ENCODE measurements around the gene FAM83F.

The FAM83F gene

DNA sequence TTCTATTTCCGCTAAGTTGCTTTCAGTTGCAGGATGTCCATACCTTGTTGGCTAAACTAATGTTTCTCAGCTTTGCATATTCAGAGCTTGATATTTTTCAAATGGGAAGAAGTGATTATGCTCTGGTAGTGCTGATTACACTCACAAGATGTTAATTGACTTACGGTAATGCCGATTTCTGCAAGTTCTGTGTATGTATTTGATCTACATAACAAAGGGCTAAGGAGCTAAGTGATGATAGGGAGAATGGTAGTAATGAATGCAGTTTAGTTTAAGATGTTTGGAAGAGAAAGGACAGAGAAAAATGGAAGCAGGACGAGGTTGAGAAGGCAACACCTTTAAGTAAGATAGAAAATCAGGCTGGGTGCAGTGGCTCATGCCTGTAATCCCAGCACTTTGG, 61.4 kb downstream of the FAM83F start:
- no peak overlapping the region for H3K4me3 ChIP-seq (ENCODE audit: low read depth, low read length)

DNA sequence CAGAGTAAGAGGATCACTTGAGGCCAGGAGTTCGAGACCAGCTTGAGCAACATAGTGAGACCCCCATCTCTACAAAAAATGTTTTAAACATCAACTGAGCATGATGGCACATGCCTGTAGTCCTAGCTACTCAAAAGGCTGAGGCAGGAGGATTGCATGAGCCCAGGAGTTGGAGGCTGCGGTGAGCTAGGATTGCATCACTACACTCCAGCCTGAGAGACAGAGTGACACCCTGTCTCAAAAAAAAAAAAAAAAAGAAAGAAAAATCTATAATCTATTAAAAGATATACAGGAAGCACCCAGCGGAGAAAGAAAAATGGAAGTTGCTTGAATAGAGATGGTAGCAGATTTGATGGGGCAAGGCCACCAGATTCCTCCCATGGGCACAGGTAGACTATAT, 61.8 kb downstream of the FAM83F start:
- H3K4me3 ChIP-seq (ENCODE audit: low read depth, low read length): no peak overlapping the region

DNA sequence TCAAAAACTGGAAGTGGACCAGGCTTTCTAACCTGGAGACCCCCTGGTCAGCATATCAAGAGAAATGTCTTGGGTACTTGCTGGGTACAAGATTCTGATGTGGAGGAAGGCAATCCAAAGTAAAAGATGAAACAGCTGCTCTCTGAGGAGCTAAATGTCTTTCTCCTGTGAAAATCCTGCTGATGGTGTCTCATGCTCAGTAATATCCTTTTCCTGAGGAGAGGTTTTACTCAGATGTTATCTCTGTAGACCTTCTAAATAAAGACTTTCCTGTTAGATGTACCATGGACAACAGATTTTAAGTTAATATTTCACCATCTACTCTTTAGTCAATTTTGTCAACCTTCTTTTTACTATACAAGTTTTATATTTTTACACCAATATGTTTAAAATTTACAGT, 62.9 kb downstream of the FAM83F start:
- H3K4me3 ChIP-seq (ENCODE audit: low read depth, low read length): no peak overlapping the region

DNA sequence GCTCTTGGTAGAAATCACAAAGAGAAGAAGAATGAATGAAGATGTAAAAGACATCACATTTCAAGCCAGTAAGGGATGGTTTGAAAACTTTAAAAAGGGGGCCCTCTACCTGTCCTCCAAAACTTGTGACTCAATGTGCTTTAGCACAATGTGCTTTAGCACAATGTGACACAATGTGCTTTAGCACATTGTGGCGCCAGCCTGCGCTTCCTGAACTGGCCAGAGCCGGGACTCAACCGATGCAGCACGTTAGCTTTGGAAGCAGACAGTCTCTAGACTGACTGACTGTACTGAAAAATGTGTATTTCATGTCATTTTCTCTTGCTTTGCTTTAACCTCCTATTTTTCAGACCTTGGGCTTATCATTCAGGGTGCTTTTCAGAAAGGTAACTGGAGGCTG, 63.5 kb downstream of the FAM83F start:
- no peak overlapping the region for H3K4me3 ChIP-seq (ENCODE audit: low read depth, low read length)

- H3K4me3 ChIP-seq (ENCODE audit: low read depth, low read length): no peak overlapping the region
Observed at GRCh38 chr22:40065981-40066380, 71.2 kb downstream of the FAM83F start.

DNA sequence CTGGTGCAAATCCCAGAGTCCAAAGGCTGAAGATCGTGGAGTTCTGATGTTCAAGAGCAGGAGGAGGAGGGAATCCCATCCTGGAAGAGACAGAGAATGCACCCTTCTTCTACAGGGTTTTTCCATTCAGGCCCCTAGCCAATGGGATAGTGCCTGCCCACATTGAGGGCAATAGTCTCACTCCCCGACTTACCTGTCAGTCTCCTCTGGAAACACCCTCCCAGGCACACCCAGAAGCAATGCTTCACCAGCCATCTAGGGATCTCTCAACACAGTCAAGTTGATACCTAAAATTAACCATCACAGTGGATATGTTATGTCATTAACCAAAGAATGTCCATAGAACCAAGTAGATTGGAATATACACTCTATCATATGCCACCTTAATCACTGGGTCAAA, 72.9 kb downstream of the FAM83F start:
- no peak overlapping the region for H3K4me3 ChIP-seq (ENCODE audit: low read depth, low read length)

DNA sequence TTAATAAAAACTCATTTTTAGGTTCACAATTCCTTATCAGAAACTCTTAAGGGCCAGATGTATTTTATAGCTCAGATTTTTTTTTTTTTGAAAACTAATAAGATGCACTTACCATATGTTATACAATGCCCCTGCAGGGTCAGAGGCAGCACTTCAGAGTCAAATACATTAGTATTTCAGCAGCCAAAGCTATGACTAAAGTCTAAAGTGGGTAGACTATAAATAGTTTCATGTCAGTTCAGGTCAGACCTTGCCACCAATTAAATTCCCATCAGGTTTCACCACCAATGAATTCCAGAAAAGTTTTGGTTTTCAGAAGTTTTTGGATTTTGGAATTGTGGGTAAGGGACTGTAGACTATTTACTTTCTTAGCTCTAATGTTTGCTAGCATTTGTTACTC, 75.9 kb downstream of the FAM83F start:
- no peak overlapping the region for H3K4me3 ChIP-seq (ENCODE audit: low read depth, low read length)

GRCh38 chr22:40071720-40072119, 77.0 kb downstream of the FAM83F start:
- H3K4me3 ChIP-seq (ENCODE audit: low read depth, low read length): no peak overlapping the region

DNA sequence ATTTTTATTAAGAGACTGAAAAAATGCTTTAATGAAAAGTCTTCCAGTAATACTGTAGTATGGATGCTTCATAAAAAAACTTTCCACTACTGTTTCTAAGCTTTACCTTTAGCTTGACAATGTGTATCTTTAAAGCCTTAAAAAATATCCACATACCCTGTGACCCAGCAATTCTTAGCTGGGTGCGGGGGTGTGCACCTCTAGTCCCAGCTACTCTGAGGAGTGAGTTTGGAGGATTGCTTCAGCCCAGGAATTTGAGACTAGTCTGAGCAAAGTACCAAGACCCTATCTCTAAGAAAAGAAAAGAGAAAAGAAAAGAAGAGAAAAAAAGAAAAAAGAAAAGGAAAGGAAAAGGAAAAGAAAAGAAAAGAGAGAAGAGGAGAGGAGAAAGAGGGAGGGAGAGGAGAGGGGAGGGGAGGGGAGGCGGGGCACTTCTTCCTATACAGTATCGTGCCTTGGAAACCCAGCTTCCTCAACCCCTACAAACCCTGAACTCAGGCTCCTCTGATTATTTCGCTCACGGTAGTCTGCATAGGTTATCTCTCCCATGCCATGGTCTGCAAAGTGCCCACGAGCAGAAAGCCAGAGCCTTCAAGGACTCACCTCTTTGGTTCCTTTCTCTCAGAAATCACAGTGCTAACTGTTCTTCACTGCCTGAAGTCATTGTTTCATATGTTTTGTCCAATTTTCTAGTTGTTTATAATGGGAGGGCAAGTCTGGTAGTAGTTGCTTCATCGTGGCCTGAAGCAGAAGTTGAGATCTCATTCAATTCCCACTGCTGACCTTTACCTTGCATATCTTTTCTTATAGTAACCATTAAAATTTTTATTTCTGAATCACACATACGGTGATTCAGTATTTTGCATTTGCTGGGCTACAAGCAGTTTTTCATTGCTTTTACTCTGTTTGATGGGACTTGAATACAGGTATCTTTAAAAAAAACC, 82.2 kb downstream of the FAM83F start:
- no peak overlapping the region for H3K4me3 ChIP-seq (ENCODE audit: low read depth, low read length)

GRCh38 chr22:40077646-40078016, 82.9 kb downstream of the FAM83F start:
- H3K4me3 ChIP-seq (ENCODE audit: low read depth, low read length): no peak overlapping the region

DNA sequence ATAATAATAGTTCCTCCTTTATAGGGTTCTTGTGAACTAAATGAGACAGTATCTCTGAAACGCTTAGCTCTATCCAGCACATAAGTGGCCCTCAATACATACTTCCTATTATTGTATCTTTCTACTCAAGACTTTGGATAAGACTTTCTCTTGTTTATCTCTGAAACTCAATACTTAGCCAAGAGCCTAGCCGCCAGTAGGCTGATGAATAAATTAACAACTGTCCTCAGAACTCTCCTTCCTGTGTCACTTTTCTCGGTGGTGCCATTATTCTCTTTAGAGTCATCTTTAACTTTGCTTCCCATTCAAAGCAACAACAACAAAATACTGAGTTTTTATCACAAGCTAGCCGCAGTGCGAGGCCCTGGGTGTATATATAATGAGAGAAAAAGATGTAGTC, 86.9 kb downstream of the FAM83F start:
- H3K4me3 ChIP-seq (ENCODE audit: low read depth, low read length): no peak overlapping the region

GRCh38 chr22:40082184-40082583, 87.4 kb downstream of the FAM83F start:
- H3K4me3 ChIP-seq (ENCODE audit: low read depth, low read length): no peak overlapping the region

DNA sequence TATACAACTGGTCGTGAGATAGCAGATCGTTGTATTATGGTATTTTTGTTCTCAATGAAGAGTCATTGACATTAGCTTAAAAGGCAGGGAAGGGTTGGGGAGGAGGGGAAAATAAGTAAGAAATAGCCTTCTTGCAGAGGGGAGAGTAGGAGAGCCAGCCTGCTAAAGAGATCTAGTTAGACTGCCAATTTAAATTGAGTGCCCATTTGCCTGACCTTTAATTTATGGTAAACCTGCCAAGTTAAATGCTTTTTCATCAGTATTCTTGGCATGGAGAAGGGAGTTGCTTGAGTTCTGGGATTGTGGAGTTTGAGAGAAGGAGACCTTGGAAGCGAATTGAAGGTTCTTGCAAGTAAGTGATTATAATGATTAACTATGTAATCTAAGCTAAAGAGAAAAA, 89.0 kb downstream of the FAM83F start:
- H3K4me3 ChIP-seq (ENCODE audit: low read depth, low read length): no peak overlapping the region

GRCh38 chr22:40084246-40084645, 89.5 kb downstream of the FAM83F start:
- no peak overlapping the region for H3K4me3 ChIP-seq (ENCODE audit: low read depth, low read length)

DNA sequence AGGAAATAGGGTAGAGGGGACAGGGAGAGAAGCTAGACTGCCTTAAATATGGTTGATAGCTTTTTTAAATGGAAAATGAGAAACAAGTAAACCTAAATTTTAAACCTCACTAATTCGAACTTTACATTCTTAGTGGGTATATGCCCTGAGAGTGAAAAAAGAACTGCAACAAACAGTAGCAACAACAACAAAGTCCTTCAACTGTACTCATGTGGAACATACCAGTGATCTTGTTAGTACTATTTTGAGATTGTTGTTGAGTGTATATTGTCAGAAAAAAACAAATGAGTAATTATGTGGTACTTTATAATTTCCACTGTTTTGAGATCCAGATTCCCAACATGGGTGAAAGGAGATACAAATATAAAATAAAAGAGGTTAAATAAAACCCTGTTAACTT, 94.1 kb downstream of the FAM83F start:
- H3K4me3 ChIP-seq (ENCODE audit: low read depth, low read length): no peak overlapping the region
